AG10803 (cell line): ENCODE data around the gene MAML3.

ENCODE experiments used
- DNase-seq: peaks from one replicate; pipeline ENCODE4 v3.0.0; 2010; ENCODE audit warnings: low read depth
- H3K4me3 ChIP-seq: 2 replicates; pipeline ENCODE4 v1.5.1; 2011; ENCODE audit warnings: mild to moderate bottlenecking, low read length, control low read depth
- TF ChIP-seq, protein P1 (sequence below): conservative IDR thresholded peaks from 2 replicates; pipeline ENCODE4 v1.5.1; 2011; ENCODE audit warnings: mild to moderate bottlenecking, low read length, control low read depth, inconsistent platforms

The MAML3 gene

DNA sequence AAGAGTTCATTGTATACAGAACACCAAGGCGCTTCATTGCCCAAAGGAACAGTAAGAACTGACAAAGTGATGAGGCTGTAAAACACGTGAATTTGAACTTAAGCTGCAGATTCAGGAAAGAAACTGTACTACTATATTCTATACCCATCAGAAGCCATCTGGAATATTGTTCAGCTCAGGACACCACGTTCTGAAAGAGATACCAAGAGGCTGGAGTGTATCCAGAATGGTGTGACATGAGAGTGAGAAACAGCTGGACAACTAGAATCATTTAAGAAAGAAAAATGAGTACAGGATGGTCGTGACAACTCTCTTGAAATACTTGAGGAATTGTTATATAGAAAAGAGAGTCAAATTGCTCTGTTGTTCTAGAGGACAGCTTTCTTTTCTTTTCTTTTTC lies 393.4 kb downstream of the MAML3 start:
- TF ChIP-seq, protein P1, sequence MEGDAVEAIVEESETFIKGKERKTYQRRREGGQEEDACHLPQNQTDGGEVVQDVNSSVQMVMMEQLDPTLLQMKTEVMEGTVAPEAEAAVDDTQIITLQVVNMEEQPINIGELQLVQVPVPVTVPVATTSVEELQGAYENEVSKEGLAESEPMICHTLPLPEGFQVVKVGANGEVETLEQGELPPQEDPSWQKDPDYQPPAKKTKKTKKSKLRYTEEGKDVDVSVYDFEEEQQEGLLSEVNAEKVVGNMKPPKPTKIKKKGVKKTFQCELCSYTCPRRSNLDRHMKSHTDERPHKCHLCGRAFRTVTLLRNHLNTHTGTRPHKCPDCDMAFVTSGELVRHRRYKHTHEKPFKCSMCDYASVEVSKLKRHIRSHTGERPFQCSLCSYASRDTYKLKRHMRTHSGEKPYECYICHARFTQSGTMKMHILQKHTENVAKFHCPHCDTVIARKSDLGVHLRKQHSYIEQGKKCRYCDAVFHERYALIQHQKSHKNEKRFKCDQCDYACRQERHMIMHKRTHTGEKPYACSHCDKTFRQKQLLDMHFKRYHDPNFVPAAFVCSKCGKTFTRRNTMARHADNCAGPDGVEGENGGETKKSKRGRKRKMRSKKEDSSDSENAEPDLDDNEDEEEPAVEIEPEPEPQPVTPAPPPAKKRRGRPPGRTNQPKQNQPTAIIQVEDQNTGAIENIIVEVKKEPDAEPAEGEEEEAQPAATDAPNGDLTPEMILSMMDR, result no peak

DNA sequence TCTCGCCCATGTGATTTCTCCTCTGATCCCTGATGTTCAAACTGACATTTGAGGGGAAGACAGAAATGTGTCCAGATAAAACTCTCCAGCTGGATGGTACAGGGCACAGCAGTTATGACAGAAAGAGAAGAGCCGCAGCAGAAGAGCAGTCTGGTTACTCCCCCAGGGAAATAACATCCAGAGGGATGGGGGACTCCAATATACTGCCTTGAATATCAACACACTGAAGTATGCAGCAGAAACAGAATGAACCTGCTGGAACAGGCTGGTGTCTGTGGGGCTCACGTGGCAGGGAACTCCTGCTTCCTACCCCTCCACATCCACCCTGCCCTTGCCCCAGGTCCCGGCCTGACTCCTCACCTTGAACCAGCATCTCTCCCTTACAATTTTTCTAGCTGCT lies 394.9 kb downstream of the MAML3 start:
- H3K4me3 ChIP-seq, result no peak overlapping the region
- DNase-seq, result no peak

More for the DNA sequence above, 393.4 kb downstream of the MAML3 start:
- no peak overlapping the region for H3K4me3 ChIP-seq
- no peak for DNase-seq

GRCh38 chr4:139756391-139757180 lies 397.4 kb downstream of the MAML3 start:
- TF ChIP-seq, protein P1, result no peak
- DNase-seq, result no peak

More for the DNA sequence above, 394.9 kb downstream of the MAML3 start:
- TF ChIP-seq, protein P1, result no peak

GRCh38 chr4:139754938-139755337 lies 399.0 kb downstream of the MAML3 start:
- DNase-seq, result no peak
- TF ChIP-seq, protein P1, result no peak
- H3K4me3 ChIP-seq, result no peak overlapping the region

More at GRCh38 chr4:139756391-139757180, 397.4 kb downstream of the MAML3 start:
- H3K4me3 ChIP-seq, result no peak overlapping the region

- DNase-seq, result no peak
- TF ChIP-seq, protein P1, result no peak
- no peak overlapping the region for H3K4me3 ChIP-seq
These were observed 400.3 kb downstream of the MAML3 start for GRCh38 chr4:139753686-139754085.

DNA sequence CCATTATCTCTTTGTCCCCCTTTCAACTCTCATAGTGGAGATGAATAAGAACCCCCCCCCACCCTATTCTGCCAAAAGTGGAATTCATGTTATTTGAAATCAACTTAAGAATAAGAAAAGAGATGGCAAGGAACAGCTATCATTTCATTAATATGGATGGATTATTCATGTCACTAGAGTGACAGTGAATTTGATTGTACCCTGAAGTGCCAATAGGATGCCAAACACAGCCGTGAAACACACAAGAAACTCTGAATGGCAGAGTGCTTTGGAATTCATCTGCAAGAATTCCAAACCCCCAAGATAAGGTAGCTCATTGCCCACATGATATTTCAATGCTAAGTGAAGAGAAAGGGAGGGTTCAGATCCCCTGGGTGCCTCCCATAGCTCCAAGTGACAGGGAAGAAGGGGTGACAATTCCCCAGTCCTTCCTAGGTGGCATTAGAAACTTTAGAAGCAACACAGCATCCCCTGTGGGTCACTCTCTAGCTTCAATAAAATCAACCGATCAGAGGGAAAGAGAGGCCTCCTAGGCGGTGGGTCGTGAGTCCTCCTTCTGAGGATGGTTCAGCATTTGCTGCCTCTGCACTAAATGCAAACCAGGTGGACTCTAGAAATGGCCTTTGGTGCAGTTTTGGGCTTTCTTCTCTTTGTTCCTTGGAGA lies 404.0 kb downstream of the MAML3 start:
- no peak overlapping the region for H3K4me3 ChIP-seq
- no peak for DNase-seq
- TF ChIP-seq, protein P1, result no peak

- H3K4me3 ChIP-seq, result no peak overlapping the region
- DNase-seq, result no peak
- TF ChIP-seq, protein P1, result no peak
These were observed 404.6 kb downstream of the MAML3 start for GRCh38 chr4:139749338-139749737.
